Endodermal cell (in vitro differentiated cells): ENCODE data around the gene DNAJC4. TPM values are rescaled to one million over a fixed set of nuclear protein-coding genes. Genes with fewer than 3 reads are reported as not detected.

Experiments used
- DNase-seq: peaks from one replicate; pipeline ENCODE4 v3.0.0-alpha.2; 2017
- H3K27ac ChIP-seq: 2 replicates; pipeline ENCODE4 v1.5.1; 2013; ENCODE audit warnings: mild to moderate bottlenecking, low read depth, low read length, moderate library complexity
- H3K27me3 ChIP-seq: 2 replicates; pipeline ENCODE4 v1.6.1; 2013; ENCODE audit warnings: mild to moderate bottlenecking, low read length, moderate library complexity; ENCODE audit not compliant: insufficient read depth, control insufficient read depth, poor library complexity, severe bottlenecking
- H3K36me3 ChIP-seq: 2 replicates; pipeline ENCODE4 v1.7.0; 2013; ENCODE audit warnings: mild to moderate bottlenecking, low read length, moderate library complexity; ENCODE audit not compliant: control insufficient read depth, insufficient read depth
- H3K4me1 ChIP-seq: one replicate; pipeline ENCODE4 v1.7.0; 2013; ENCODE audit warnings: low read length; ENCODE audit not compliant: control insufficient read depth, insufficient read depth
- H3K4me3 ChIP-seq: 2 replicates; pipeline ENCODE4 v1.5.1; 2013; ENCODE audit warnings: mild to moderate bottlenecking, low read length, moderate library complexity
- H3K9ac ChIP-seq: 2 replicates; pipeline ENCODE4 v1.6.1; 2013; ENCODE audit warnings: mild to moderate bottlenecking, low read length, moderate library complexity; ENCODE audit not compliant: poor library complexity, severe bottlenecking; ENCODE audit errors: extremely low read depth
- H3K9me3 ChIP-seq: 2 replicates; pipeline ENCODE4 v1.6.1; 2013; ENCODE audit warnings: mild to moderate bottlenecking, low read length, moderate library complexity; ENCODE audit not compliant: control insufficient read depth
- H3K27ac Mint-ChIP-seq: 2 replicates; pipeline ENCODE4 v1.8.0; 2020; ENCODE audit warnings: mixed read lengths
- H3K27me3 Mint-ChIP-seq: 2 replicates; pipeline ENCODE4 v1.8.0; 2021; ENCODE audit warnings: mild to moderate bottlenecking, mixed read lengths; ENCODE audit not compliant: insufficient read depth
- H3K36me3 Mint-ChIP-seq: 2 replicates; pipeline ENCODE4 v1.8.0; 2020; ENCODE audit warnings: low read depth, mixed read lengths
- H3K4me1 Mint-ChIP-seq: 2 replicates; pipeline ENCODE4 v1.8.0; 2020; ENCODE audit warnings: mixed read lengths
- H3K4me3 Mint-ChIP-seq: 2 replicates; pipeline ENCODE4 v1.8.0; 2020; ENCODE audit warnings: mild to moderate bottlenecking, moderate library complexity, mixed read lengths
- H3K9me3 Mint-ChIP-seq: 2 replicates; pipeline ENCODE4 v1.8.0; 2020; ENCODE audit warnings: mild to moderate bottlenecking, mixed read lengths
- CTCF ChIP-seq: fragments of 200-600 bp; sonication (generic); conservative IDR thresholded peaks from 2 replicates; pipeline ENCODE4 v1.5.0; 2021; ENCODE audit warnings: antibody characterized with exemption, mild to moderate bottlenecking
- WGBS, 2 experiments: methylation state at CpG; one replicate each; pipeline versions ENCODE4 v1.1.5 to v1.1.7; 2013; ENCODE audit warnings: missing lambda C conversion rate in 2 of 2, mixed read lengths in 1 of 2; ENCODE audit not compliant: insufficient coverage in 1 of 2, insufficient read length in 1 of 2; 5-methylcytosine and 5-hydroxymethylcytosine counted together
- total RNA-seq, 2 donors: library from RNA; stranded (reverse); fragmentation: NEBNext Ultra II Directional in 1 of 2; extraction: Animal tissue kit (Norgen Biotek cat#: 25700) in 1 of 2; gene quantifications; 2 replicates in 1 of 2; 3 replicates in 1 of 2; pipeline ENCODE4 v1.2.1, GENCODE V29; 2021

DNAJC4 gene
- total RNA-seq, 2 donors from 2014 or later: 20.3 to 22.9 TPM

DNA sequence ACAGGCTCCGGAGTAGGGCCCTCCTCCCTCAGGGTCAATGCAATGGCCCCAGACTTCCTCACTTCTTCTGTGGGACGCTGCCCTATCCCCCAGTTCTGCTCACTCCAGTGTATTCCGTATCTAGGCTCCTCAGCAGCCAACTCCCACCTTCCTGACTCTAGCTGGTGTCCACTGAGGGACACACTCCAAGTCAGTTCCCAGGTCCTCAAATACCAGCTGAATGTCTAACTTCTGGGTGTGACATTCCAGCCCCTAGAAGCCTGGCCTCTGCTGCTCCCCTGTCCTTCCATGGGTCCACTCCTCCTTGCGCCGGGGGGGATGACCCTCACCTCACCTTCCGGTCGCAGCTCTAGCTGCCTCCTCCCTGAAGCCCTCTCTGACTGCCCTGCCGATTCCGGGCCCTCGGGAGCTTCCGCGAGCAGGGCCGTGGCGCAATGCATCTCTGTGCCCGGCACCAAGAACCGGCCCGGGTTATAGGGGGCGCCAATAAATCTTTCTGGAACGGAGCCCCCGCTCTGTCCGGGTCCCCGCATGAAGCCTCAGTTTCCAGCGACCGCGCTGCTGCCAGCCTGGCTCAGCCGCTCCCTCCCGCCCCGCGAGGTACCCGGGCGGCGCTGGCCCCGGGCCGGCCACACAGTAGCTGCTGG, 38.7 kb downstream of the DNAJC4 start:
- no peaks in the 10 kb centered on the region for H3K9me3 ChIP-seq
- no peak for TF ChIP-seq CTCF
- no peaks in the 10 kb centered on the region for H3K27me3 ChIP-seq
- H3K27me3 Mint-ChIP-seq: no peaks in the 10 kb centered on the region
- peaks cover 11% of the 10 kb centered on the region for H3K36me3 ChIP-seq
- H3K27ac Mint-ChIP-seq: peak overlapping the region; percentile 99
- H3K27ac ChIP-seq: peak overlapping the region; percentile 94
- peaks cover 14% of the 10 kb centered on the region for H3K4me1 Mint-ChIP-seq
- peak overlapping the region; percentile 82 for H3K4me3 ChIP-seq
- peak overlapping the region; percentile 91 for H3K9ac ChIP-seq
- DNase-seq: peak; percentile 90
- H3K4me3 Mint-ChIP-seq: peak overlapping the region; percentile 95
- no peaks in the 10 kb centered on the region for H3K9me3 Mint-ChIP-seq
- 3 to 17% methylated on average over 2 to 34 of the region's 34 CpGs for whole genome bisulfite sequencing, 2 experiments
- H3K36me3 Mint-ChIP-seq: peaks cover 21% of the 10 kb centered on the region
- no peaks in the 10 kb centered on the region for H3K4me1 ChIP-seq

DNA sequence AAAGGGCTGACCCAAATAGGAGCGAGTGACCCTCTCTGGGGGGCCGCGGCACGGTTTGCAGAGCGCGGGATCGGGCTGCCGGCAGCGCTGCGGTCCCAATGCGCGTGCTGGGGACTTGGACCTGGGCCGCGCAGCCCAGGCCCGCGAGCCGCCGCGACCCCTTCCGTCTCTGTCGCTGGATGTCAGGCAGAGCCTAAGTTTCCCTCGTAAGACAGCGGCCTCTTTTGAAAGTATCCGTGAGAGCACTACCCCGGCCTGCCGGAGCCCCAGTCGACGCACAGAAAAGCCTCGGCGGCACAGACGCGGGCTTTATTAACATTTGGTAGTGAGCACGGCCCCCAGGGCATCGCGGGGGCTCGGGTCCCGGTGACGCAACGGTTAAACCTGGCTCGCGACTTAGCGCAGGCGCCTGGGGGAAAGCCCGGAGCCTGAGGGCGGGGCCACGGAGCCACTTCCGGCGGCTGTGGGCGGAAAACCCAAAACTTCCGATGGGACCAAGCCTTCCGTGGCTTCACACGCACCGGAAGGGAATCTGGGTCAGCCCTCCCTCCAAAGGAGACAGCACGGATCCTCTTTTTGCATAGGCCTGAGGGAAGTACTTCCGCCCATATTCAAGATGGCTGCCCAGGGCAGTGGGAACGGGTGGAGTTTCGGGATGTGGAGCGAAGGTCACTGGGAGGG, 39.3 kb downstream of the DNAJC4 start:
- Histone ChIP-seq H3K27ac (peak overlapping the region; percentile 94), H3K4me3 (peak overlapping the region; percentile 95), H3K9ac (peak overlapping the region; percentile 91), H3K4me1 (no peaks in the 10 kb centered on the region), H3K27me3 (no peaks in the 10 kb centered on the region), H3K9me3 (no peaks in the 10 kb centered on the region), H3K36me3 (peaks cover 4% of the 10 kb centered on the region)
- Mint-ChIP-seq H3K27ac (peak overlapping the region; percentile 99), H3K9me3 (no peaks in the 10 kb centered on the region), H3K4me3 (peak overlapping the region; percentile 95), H3K36me3 (peaks cover 17% of the 10 kb centered on the region), H3K4me1 (peaks cover 14% of the 10 kb centered on the region), H3K27me3 (no peaks in the 10 kb centered on the region)
- WGBS, 2 experiments: 0% methylated on average over 25 to 58 of the region's 58 CpGs
- DNase-seq: peak; percentile 99
- peak; percentile 40 for TF ChIP-seq CTCF

DNA sequence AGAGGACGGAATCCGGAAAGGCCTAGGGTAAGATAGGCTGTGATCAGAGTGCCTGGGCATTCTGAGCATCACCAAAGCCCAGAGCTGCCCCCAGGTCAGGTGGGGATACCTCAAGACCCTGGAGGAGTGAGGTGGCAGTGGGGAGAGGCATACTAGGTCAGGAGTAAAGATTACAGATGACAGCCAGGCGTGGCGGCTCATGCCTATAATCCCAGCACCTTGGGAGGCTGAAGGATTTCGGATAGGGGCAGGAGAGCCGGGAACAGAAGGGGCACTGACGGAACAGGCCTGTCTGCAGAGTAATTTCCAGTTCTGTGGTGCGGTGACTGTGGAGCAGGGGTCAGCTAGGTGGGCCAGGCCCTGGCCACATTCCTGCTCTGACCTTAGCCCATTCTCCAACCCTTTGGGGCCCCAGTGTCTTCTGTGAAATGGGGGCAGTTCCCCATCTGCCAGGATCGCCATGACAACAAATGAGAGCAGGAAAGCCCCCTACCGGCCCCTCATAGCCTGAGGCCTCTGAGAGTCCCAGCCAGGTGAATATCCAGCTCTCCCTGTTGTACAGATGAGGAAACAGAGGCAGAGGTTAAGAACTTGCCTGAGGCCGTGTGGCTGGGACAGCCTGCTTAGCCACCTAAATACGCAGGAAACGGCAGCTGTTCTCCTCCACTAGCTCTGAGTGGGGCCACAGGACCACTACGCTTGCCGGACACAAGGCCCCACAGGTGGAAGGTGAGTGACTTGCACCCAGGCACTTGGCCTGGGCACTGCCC, 44.9 kb downstream of the DNAJC4 start:
- 90 to 96% methylated on average over 13 to 15 of the region's 15 CpGs for WGBS, 2 experiments
- Histone ChIP-seq H3K9me3 (no peaks in the 10 kb centered on the region), H3K9ac (no peak overlapping the region), H3K27ac (no peak overlapping the region), H3K27me3 (no peaks in the 10 kb centered on the region), H3K36me3 (peaks cover 9% of the 10 kb centered on the region), H3K4me3 (no peak overlapping the region), H3K4me1 (no peaks in the 10 kb centered on the region)
- Mint-ChIP-seq H3K27ac (no peak overlapping the region), H3K36me3 (peaks cover 19% of the 10 kb centered on the region), H3K4me1 (peaks cover 3% of the 10 kb centered on the region), H3K27me3 (no peaks in the 10 kb centered on the region), H3K4me3 (no peak overlapping the region), H3K9me3 (no peaks in the 10 kb centered on the region)
- no peak for DNase-seq
- no peak for TF ChIP-seq CTCF
